HL-60 (cell line): ENCODE data around the gene ABCA1.

ENCODE experiments used
- DNase-seq, 2 experiments: peaks; one replicate each; pipeline ENCODE4 v3.0.0-alpha.2; 2010 to 2020; ENCODE audit warnings: low read depth in 1 of 2, low spot score in 1 of 2
- H3K27ac ChIP-seq: fragments of 250-450 bp; sonication (Bioruptor Pico); replicated peaks from 2 replicates; pipeline ENCODE4 v1.5.1; 2020; ENCODE audit warnings: mild to moderate bottlenecking, moderate library complexity
- H3K27me3 ChIP-seq: fragments of 250-450 bp; sonication (Bioruptor Pico); 2 replicates; pipeline ENCODE4 v1.5.1; 2021; ENCODE audit warnings: mild to moderate bottlenecking, moderate library complexity; ENCODE audit not compliant: insufficient read depth, poor library complexity, severe bottlenecking
- H3K4me3 ChIP-seq: replicated peaks from 2 replicates; pipeline ENCODE4 v1.5.1; 2011; ENCODE audit warnings: mild to moderate bottlenecking, control low read depth, low read length; ENCODE audit not compliant: insufficient read depth
- GABPA ChIP-seq: IDR thresholded peaks from 2 replicates; pipeline ENCODE4 v1.6.1; 2012; ENCODE audit warnings: low read depth
- POLR2AphosphoS5 ChIP-seq: IDR thresholded peaks from 2 replicates; pipeline ENCODE4 v1.6.1; 2012; ENCODE audit warnings: low read depth
- SPI1 ChIP-seq: IDR thresholded peaks from 2 replicates; pipeline ENCODE4 v1.6.1; 2012; ENCODE audit warnings: low read depth, mild to moderate bottlenecking, borderline replicate concordance
- TF ChIP-seq, protein P1 (sequence below): IDR thresholded peaks from one replicate; pipeline ENCODE4 v1.5.1; 2011; ENCODE audit warnings: low read length, control low read depth, inconsistent platforms; ENCODE audit not compliant: insufficient read depth
- TF ChIP-seq, protein P2 (sequence below): IDR thresholded peaks from 2 replicates; pipeline ENCODE4 v1.6.1; 2012; ENCODE audit warnings: low read depth; ENCODE audit not compliant: insufficient replicate concordance

ABCA1 gene

DNA sequence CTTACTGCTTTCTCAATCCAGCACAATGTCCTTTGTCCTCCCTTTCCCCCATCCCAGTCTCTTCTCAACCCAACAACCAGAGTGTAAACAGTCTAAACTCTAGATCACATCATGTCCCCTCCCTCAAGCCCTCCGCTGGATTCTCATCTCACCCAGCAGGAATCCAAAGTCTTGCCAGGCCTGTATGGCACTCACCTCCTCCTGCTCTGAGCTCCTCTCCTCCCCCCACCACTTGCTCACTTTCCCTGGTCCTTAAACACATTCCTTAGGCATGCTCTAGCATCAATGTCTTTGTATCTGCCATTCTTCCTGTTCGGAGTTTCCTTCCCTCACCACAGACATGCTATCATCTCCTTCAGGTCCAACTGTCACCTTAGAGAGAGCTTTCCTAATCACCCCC lies 85.3 kb downstream of the ABCA1 start:
- no peak for DNase-seq

DNA sequence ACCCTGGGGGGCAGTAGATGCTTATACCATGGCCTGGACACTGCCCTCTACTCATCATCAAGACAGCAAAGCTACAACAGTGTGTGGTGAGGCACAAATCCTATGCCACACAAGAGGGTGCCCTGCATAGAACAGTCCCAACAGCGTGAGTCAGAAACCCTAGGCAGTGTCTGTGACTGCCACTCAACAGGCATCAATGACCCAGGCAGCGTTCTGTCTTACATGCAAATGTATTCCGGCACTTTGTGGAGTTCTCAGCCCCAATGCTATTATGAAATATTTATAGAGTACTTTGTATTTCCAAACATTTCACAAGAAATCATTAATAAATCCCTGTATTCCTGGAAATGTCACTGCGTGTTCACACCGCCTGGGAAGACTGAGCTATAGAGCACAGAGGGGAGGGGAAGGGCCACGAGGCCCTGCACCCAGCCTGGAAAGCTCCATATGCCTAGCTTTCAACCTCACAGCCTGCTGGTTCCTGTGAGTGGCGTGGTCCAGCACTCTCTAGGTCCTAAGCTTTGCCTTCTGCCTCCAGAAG lies 86.3 kb downstream of the ABCA1 start:
- TF ChIP-seq GABPA (no peak), SPI1 (no peak), POLR2AphosphoS5 (no peak)
- TF ChIP-seq, protein P1, sequence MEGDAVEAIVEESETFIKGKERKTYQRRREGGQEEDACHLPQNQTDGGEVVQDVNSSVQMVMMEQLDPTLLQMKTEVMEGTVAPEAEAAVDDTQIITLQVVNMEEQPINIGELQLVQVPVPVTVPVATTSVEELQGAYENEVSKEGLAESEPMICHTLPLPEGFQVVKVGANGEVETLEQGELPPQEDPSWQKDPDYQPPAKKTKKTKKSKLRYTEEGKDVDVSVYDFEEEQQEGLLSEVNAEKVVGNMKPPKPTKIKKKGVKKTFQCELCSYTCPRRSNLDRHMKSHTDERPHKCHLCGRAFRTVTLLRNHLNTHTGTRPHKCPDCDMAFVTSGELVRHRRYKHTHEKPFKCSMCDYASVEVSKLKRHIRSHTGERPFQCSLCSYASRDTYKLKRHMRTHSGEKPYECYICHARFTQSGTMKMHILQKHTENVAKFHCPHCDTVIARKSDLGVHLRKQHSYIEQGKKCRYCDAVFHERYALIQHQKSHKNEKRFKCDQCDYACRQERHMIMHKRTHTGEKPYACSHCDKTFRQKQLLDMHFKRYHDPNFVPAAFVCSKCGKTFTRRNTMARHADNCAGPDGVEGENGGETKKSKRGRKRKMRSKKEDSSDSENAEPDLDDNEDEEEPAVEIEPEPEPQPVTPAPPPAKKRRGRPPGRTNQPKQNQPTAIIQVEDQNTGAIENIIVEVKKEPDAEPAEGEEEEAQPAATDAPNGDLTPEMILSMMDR: no peak
- TF ChIP-seq, protein P2, sequence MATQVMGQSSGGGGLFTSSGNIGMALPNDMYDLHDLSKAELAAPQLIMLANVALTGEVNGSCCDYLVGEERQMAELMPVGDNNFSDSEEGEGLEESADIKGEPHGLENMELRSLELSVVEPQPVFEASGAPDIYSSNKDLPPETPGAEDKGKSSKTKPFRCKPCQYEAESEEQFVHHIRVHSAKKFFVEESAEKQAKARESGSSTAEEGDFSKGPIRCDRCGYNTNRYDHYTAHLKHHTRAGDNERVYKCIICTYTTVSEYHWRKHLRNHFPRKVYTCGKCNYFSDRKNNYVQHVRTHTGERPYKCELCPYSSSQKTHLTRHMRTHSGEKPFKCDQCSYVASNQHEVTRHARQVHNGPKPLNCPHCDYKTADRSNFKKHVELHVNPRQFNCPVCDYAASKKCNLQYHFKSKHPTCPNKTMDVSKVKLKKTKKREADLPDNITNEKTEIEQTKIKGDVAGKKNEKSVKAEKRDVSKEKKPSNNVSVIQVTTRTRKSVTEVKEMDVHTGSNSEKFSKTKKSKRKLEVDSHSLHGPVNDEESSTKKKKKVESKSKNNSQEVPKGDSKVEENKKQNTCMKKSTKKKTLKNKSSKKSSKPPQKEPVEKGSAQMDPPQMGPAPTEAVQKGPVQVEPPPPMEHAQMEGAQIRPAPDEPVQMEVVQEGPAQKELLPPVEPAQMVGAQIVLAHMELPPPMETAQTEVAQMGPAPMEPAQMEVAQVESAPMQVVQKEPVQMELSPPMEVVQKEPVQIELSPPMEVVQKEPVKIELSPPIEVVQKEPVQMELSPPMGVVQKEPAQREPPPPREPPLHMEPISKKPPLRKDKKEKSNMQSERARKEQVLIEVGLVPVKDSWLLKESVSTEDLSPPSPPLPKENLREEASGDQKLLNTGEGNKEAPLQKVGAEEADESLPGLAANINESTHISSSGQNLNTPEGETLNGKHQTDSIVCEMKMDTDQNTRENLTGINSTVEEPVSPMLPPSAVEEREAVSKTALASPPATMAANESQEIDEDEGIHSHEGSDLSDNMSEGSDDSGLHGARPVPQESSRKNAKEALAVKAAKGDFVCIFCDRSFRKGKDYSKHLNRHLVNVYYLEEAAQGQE: no peak
- H3K27me3 ChIP-seq: no peaks in the 10 kb centered on the region
- H3K27ac ChIP-seq: no peak overlapping the region
- DNase-seq: no peak
- no peak overlapping the region for H3K4me3 ChIP-seq

More for the DNA sequence above, 85.3 kb downstream of the ABCA1 start:
- no peak overlapping the region for H3K27ac ChIP-seq
- TF ChIP-seq, protein P1: no peak
- no peak for TF ChIP-seq GABPA
- TF ChIP-seq POLR2AphosphoS5: no peak
- TF ChIP-seq, protein P2: no peak
- no peak for TF ChIP-seq SPI1
- H3K27me3 ChIP-seq: no peaks in the 10 kb centered on the region
- H3K4me3 ChIP-seq: no peak overlapping the region

DNA sequence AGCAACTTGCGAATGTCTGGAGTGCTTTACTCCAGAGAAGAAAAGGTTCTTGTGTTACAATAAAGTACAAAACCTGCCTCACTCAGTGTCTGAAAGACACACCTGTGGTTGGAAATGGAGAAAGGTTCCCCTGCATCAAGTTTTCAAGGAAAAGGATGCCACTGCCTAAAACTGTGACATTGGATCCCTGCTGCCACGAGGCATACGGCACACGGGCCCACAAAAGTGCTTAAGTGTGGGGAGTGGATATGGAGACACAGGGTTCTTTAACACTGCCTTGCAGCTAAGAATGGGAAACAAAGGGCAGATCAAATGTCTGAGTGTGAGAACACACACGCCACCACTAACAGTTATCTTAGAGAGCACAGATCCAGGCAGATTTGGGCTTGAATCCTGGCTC lies 89.0 kb downstream of the ABCA1 start:
- H3K27me3 ChIP-seq: no peaks in the 10 kb centered on the region
- no peak overlapping the region for H3K27ac ChIP-seq
- no peak for TF ChIP-seq POLR2AphosphoS5
- TF ChIP-seq GABPA: no peak
- TF ChIP-seq, protein P1: no peak
- TF ChIP-seq, protein P2: no peak
- DNase-seq: no peak
- no peak overlapping the region for H3K4me3 ChIP-seq
